Bronchial epithelial cell (primary cell): ENCODE results near the gene CXADR. TPM values are rescaled to one million over a fixed set of nuclear protein-coding genes. Genes with fewer than 3 reads are reported as not detected.
"Not testable (repeated sequence)": the region's sequence is repeated elsewhere in the genome, so short reads cannot be mapped to it uniquely, and the experiment has no call there.

Experiments
- DNase-seq: peaks from one replicate; pipeline ENCODE4 v3.0.0-alpha.2; 2010; ENCODE audit warnings: low read depth
- FAIRE-seq: peaks from 2 replicates; lab custom pipeline; 2011; peaks lifted over from hg19 to GRCh38; lab: Jason Lieb, UNC
- H3K27me3 ChIP-seq: 2 replicates; pipeline ENCODE4 v1.5.1; 2011; ENCODE audit warnings: low read length; ENCODE audit not compliant: control insufficient read depth, insufficient read depth
- H3K36me3 ChIP-seq: 2 replicates; pipeline ENCODE4 v1.5.1; 2011; ENCODE audit warnings: low read length; ENCODE audit not compliant: control insufficient read depth, insufficient read depth
- H3K4me3 ChIP-seq: 2 replicates; pipeline ENCODE4 v1.5.1; 2011; ENCODE audit warnings: mild to moderate bottlenecking, low read depth, low read length, control low read depth
- total RNA-seq: library from RNA; depleted of rRNA; stranded (reverse); fragments of >200 nt; gene quantifications from 2 replicates; pipeline ENCODE4 v1.2.1, GENCODE V29; 2014
- TF ChIP-seq, protein P1 (sequence below): IDR thresholded peaks from 2 replicates; pipeline ENCODE4 v1.5.1; 2011; ENCODE audit warnings: mild to moderate bottlenecking, moderate library complexity, low read length, control low read depth, inconsistent platforms; ENCODE audit not compliant: insufficient read depth, severe bottlenecking

Gene CXADR
- total RNA-seq, 1 donor from 2014 or later: 27.9 TPM

DNA sequence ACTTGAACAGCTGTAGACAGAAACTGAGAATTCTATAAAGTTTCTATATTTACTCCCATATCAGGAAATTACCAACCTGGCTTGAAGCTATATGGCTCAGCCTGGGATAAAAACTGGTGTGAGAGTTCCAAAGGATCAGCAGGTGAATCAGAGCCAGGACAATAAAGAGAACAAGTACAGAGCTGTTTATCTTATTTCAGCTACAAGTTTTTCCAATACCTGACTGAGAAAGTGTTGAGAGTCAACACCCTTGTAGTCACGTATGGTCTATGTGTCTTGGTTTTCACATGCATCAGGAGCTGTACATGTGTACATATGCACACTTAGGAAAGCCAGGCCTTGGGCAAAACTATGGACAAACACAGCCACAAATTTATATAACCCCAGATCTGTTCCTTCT is 40.7 kb upstream of the CXADR start:
- Histone ChIP-seq H3K4me3 (no peak overlapping the region), H3K36me3 (no peaks in the 10 kb centered on the region), H3K27me3 (no peaks in the 10 kb centered on the region)
- TF ChIP-seq, protein P1, sequence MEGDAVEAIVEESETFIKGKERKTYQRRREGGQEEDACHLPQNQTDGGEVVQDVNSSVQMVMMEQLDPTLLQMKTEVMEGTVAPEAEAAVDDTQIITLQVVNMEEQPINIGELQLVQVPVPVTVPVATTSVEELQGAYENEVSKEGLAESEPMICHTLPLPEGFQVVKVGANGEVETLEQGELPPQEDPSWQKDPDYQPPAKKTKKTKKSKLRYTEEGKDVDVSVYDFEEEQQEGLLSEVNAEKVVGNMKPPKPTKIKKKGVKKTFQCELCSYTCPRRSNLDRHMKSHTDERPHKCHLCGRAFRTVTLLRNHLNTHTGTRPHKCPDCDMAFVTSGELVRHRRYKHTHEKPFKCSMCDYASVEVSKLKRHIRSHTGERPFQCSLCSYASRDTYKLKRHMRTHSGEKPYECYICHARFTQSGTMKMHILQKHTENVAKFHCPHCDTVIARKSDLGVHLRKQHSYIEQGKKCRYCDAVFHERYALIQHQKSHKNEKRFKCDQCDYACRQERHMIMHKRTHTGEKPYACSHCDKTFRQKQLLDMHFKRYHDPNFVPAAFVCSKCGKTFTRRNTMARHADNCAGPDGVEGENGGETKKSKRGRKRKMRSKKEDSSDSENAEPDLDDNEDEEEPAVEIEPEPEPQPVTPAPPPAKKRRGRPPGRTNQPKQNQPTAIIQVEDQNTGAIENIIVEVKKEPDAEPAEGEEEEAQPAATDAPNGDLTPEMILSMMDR: no peak
- FAIRE-seq (no peak), DNase-seq (peak; percentile 82)

GRCh38 chr21:17472592-17473271 is 40.1 kb upstream of the CXADR start:
- TF ChIP-seq, protein P1: no peak
- FAIRE-seq (no peak), DNase-seq (no peak)
- no peak overlapping the region for H3K4me3 ChIP-seq
- H3K36me3 ChIP-seq: no peaks in the 10 kb centered on the region
- H3K27me3 ChIP-seq: no peaks in the 10 kb centered on the region

GRCh38 chr21:17476006-17476405 is 36.8 kb upstream of the CXADR start:
- TF ChIP-seq, protein P1: no peak
- H3K4me3 ChIP-seq: no peak overlapping the region
- peaks cover under 1% of the 10 kb centered on the region for H3K27me3 ChIP-seq
- no peak for DNase-seq
- FAIRE-seq: no peak
- no peaks in the 10 kb centered on the region for H3K36me3 ChIP-seq

GRCh38 chr21:17478156-17478555 is 34.7 kb upstream of the CXADR start:
- H3K36me3 ChIP-seq, H3K4me3 ChIP-seq, FAIRE-seq, DNase-seq, H3K27me3 ChIP-seq: not testable (repeated sequence)

DNA sequence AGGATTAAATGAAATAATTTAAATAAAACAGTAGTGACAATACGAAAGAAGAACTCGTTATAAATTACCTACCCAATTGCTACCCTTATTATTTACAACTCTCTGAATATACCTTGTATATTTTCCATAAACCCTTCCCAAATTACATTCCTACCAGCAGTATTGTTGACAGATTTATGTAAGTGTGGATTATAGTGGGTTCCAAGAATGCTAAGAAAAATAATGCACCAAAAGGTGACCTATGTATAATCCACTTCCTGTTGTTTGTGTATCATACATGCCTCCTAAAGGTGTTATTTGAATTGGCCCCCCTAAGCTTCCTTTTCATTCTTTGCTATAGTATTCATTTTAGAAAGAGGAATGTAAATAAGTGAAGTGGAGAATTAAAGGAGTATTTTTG is 33.2 kb upstream of the CXADR start:
- DNase-seq (no peak), FAIRE-seq (no peak)
- Histone ChIP-seq H3K27me3 (peaks cover 7% of the 10 kb centered on the region), H3K36me3 (no peaks in the 10 kb centered on the region), H3K4me3 (no peak overlapping the region)
- TF ChIP-seq, protein P1: no peak

DNA sequence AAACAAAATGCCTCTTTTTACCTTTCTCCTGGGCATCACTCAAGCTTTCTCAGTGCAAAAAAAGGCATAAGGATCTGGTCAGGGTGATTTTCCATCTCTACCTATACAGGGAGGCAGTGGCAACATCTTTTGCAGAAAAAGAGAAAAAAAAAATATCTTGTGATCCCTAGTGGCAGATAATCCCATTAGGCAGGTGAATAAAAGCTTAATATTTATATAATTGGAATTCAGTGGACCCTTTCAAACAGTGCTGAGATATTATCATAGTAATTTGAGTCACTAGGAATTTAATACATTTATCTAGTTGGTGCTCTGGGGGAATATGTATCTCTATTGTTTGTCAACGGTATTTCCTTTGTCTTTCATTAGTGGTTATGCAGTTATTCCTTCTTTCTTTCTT is 29.9 kb upstream of the CXADR start:
- H3K27me3 ChIP-seq: peaks cover 7% of the 10 kb centered on the region
- no peaks in the 10 kb centered on the region for H3K36me3 ChIP-seq
- TF ChIP-seq, protein P1: no peak
- DNase-seq (no peak), FAIRE-seq (no peak)
- H3K4me3 ChIP-seq: no peak overlapping the region
